Pancreas (tissue), 10 donors: Measurements from ENCODE around the gene BLACAT1. TPM values are rescaled to one million over a fixed set of nuclear protein-coding genes. Genes with fewer than 3 reads are reported as not detected.
"Not testable (repeated sequence)": the region's sequence is repeated elsewhere in the genome, so short reads cannot be mapped to it uniquely, and the experiment has no call there.

Experiments
- ATAC-seq, 4 donors: fragments of 200-7000 bp; cut with Tn5 transposase; one replicate each; pipeline versions ENCODE4 v1.8.0 to v1.9.1; 2020; ENCODE audit warnings: mild to moderate bottlenecking in 4 of 4, moderate library complexity in 4 of 4
- DNase-seq, 6 donors: peaks; one replicate each; pipeline ENCODE4 v3.0.0-alpha.2; 2020
- FAIRE-seq: peaks from 2 replicates; lab custom pipeline; 2012; peaks lifted over from hg19 to GRCh38; lab: Jason Lieb, UNC
- H3K27ac ChIP-seq, 4 donors: fragments of 200-600 bp; sonication (generic); 1 replicate in 3 of 4; 2 replicates in 1 of 4; pipeline versions ENCODE4 v1.5.0 to v1.8.0; 2020
- H3K27me3 ChIP-seq, 4 donors: fragments of 200-600 bp; one replicate each; pipeline ENCODE4 v1.8.0; 2021
- H3K36me3 ChIP-seq, 3 donors: fragments of 200-600 bp; sonication (generic) in 1 of 3; one replicate each; pipeline versions ENCODE4 v1.5.0 to v1.8.0; 2020 to 2021
- H3K4me1 ChIP-seq, 3 donors: fragments of 200-600 bp; one replicate each; pipeline ENCODE4 v1.8.0; 2021
- H3K4me3 ChIP-seq, 4 donors: fragments of 200-600 bp; sonication (generic) in 2 of 4; one replicate each; pipeline versions ENCODE4 v1.5.0 to v1.8.0; 2020 to 2021
- H3K9me3 ChIP-seq, 4 donors: fragments of 200-600 bp; one replicate each; pipeline ENCODE4 v1.8.0; 2021
- WGBS, 2 donors: extraction: QIAGEN DNeasy Blood & Tissue Kit; methylation state at CpG; one replicate each; pipeline ENCODE4 v1.1.7; 2013; 5-methylcytosine and 5-hydroxymethylcytosine counted together
- intact Hi-C, 3 donors: fragments of 100-400 bp; cut with DNase I; formaldehyde crosslinking; loops; one replicate each; pipeline versions ENCODE4 v1.11.1 to v1.14.2; 2022
- microRNA-seq, 2 donors: library from miRNA; unstranded; fragments of <30 nt; microRNA quantifications; one replicate each; pipeline versions ENCODE4 to v1.1.0, GENCODE V29; 2019 to 2020
- polyA plus RNA-seq, 2 donors: library from polyadenylated mRNA; stranded (reverse); fragments of 200-250 nt; gene quantifications; one replicate each; pipeline ENCODE4 v1.2.3, GENCODE V29; 2013
- total RNA-seq, 6 donors: library from RNA; stranded (reverse); fragmentation: NEBNext Ultra II Directional in 4 of 6; extraction: Animal tissue kit (Norgen Biotek cat#: 25700) in 4 of 6; gene quantifications; one replicate each; pipeline versions ENCODE4 v1.2.1 to v1.2.4, GENCODE V29; 2021 to 2023
- TF ChIP-seq, protein P1 (sequence below), 4 donors: fragments of 200-600 bp; sonication (generic) in 3 of 4; IDR thresholded peaks; one replicate each; pipeline versions ENCODE4 v1.5.0 to v1.8.0; 2021; ENCODE audit warnings: antibody characterized with exemption in 4 of 4
- donor health status: healthy with polysubstance abuse.
- donor health status: DM: no; HTN: no; CAD: no; lungs with moderate emphysema.
- donor health status: DM: no; HTN: no; CAD: no.
- donor health status: control.
- donor health status: control.
- donor health status: Bipolar disorder and iron deficiency.
- donor health status: DM: yes; HTN: yes; CAD: no.
- donor health status: DM: no; HTN: no; CAD: no.
- donor health status: DM: no; HTN: no; CAD: no.
- donor health status: DM: yes; HTN: yes; CAD: no.

Gene BLACAT1
- total and polyA plus RNA-seq, 8 donors = 0.09 to 0.34 (median 0.17) TPM; not detected in 2

DNA sequence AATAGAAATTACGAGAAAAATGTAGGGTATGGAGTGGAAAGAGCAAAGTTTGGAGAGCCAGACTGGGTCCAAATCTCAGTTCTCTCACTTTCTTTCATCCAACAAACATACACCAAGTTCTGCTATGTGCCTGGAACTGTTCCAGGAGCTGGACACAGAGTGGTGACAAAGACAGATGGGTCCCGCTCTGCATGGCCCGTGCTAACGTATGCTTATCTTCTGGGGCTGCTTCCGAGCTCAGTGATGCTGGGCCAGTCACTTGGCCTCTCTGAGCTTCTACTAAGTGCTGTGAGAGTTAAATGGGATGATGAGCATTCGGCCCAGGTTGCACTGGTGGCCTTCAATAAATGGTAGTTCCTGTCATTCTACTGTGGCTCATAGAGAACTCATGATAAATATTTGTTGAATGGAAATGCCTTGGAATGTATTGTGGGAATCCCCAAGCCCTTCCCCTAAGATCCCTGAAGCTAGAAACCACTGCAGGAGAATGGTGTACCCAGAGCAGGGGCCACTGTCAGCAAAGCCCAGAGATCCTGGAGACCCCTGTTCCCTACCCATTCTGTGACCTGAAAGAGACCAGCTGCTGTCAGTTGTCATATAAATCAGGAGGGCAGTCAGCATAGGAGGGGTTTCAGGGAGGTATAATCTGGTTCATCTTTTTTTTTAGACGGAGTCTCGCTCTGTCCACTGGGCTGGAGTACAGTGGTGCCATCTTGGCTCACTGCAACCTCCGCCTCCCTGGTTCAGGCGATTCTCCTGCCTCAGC lies 37.8 kb downstream of the BLACAT1 start:
- no peaks in the 10 kb centered on the region for H3K9me3 ChIP-seq
- H3K4me1 ChIP-seq = no peaks in the 10 kb centered on the region
- H3K27me3 ChIP-seq = no peaks in the 10 kb centered on the region
- H3K36me3 ChIP-seq = no peaks in the 10 kb centered on the region
- ATAC-seq = no peak
- intact Hi-C loops = no loop called here
- no peak for DNase-seq
- no peak overlapping the region for H3K4me3 ChIP-seq
- FAIRE-seq = no peak
- TF ChIP-seq, protein P1, sequence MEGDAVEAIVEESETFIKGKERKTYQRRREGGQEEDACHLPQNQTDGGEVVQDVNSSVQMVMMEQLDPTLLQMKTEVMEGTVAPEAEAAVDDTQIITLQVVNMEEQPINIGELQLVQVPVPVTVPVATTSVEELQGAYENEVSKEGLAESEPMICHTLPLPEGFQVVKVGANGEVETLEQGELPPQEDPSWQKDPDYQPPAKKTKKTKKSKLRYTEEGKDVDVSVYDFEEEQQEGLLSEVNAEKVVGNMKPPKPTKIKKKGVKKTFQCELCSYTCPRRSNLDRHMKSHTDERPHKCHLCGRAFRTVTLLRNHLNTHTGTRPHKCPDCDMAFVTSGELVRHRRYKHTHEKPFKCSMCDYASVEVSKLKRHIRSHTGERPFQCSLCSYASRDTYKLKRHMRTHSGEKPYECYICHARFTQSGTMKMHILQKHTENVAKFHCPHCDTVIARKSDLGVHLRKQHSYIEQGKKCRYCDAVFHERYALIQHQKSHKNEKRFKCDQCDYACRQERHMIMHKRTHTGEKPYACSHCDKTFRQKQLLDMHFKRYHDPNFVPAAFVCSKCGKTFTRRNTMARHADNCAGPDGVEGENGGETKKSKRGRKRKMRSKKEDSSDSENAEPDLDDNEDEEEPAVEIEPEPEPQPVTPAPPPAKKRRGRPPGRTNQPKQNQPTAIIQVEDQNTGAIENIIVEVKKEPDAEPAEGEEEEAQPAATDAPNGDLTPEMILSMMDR (IDR thresholded peaks at IDR 0.05) = no peak
- H3K27ac ChIP-seq = no peak overlapping the region
- 69 to 75% methylated on average over 10 of the region's 10 CpGs for WGBS, 2 donors

DNA sequence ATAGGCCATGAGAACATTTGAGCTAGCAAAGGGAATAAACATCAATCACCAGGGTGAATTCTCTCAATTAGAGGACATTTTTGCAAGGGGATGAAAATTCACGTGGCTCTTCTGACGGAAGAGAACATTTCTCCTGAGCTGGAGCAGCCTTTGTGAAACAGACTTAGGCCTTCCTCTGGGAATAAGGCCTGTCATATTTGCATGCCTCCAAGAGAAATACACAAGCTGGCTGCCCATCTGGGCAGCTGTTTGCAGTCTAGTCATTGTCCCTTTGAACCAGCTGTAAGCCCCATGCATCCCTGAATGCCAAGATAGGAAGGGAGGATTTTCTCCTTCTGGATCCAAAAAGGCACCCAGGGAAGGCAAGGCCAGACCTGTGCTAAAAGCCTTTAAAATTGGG lies 39.5 kb downstream of the BLACAT1 start:
- no peak for ATAC-seq
- H3K27ac ChIP-seq = no peak overlapping the region
- TF ChIP-seq, protein P1 (IDR thresholded peaks at IDR 0.05) = no peak
- WGBS, 2 donors = 87 to 90% methylated on average over 2 of the region's 2 CpGs
- no peak for DNase-seq
- H3K4me1 ChIP-seq = no peaks in the 10 kb centered on the region
- no peaks in the 10 kb centered on the region for H3K27me3 ChIP-seq
- intact Hi-C loops = no loop called here
- no peaks in the 10 kb centered on the region for H3K9me3 ChIP-seq
- FAIRE-seq = no peak
- H3K36me3 ChIP-seq = no peaks in the 10 kb centered on the region
- no peak overlapping the region for H3K4me3 ChIP-seq

DNA sequence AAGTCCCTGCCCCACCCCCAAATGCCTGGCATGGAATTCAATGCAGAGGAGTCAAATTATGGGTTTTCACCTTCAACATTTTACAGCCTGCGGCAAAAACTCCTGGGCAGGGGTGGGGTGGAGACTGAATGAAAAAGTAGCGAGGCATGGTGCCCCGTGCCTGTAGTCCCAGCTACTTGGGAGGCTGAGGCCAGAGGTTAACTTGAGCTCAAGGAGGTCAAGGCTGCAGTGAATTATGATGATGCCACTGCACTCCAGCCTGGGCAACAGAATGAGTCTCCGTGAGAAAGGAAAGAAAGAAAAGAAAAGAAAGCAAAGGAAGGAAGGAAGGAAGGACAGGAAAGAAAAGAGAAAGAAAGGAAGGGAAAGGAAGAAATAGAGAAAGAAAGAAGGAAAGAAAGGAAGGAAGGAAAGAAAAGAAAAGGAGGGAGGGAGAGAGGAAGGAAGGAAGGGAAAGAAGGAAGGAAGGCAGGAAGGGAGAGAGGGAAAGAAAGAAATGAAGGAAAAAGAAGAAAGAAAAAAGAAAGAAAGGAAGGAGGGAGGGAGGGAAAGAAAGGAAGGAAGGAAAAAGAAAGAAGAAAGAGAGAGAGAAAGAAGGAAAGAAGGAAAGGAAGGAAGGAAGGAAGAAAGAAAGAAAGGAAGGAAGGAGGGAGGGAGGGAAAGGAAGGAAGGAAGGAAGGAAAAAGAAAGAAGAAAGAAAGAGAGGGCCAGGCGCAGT lies 45.1 kb downstream of the BLACAT1 start:
- TF ChIP-seq, protein P1 (IDR thresholded peaks at IDR 0.05) = no peak
- DNase-seq (no peak), FAIRE-seq (no peak), ATAC-seq (no peak)
- WGBS, 2 donors = 77 to 82% methylated on average over 5 of the region's 5 CpGs
- Histone ChIP-seq H3K9me3 (no peaks in the 10 kb centered on the region), H3K36me3 (no peaks in the 10 kb centered on the region), H3K27me3 (no peaks in the 10 kb centered on the region), H3K4me1 (no peaks in the 10 kb centered on the region), H3K27ac (no peak overlapping the region), H3K4me3 (no peak overlapping the region)
- intact Hi-C loops = no loop called here

DNA sequence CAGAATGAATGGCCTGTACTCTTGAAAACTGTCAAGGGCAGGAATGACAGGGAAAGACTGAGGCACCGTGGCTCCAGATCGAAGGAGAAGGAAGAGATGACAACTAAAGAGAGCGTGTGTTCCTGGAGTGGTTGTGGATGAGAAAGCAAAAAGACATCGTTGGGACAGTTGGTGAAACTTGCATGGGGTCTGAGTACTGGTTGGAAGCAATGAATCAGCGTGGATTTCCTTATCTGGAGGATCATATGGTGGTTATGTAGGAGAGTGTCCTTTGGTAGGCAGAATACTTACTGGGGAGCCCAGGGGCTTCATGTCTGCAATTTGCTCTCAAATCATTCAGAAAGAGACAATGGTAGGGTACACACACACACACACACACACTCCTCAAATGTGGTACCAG lies 47.9 kb downstream of the BLACAT1 start:
- Histone ChIP-seq H3K27ac (no peak overlapping the region), H3K9me3 (no peaks in the 10 kb centered on the region), H3K27me3 (no peaks in the 10 kb centered on the region), H3K4me3 (no peak overlapping the region), H3K4me1 (no peaks in the 10 kb centered on the region), H3K36me3 (no peaks in the 10 kb centered on the region)
- no peak for DNase-seq
- no peak for FAIRE-seq
- intact Hi-C loops = no loop called here
- WGBS, 2 donors = 78 to 80% methylated on average over 5 of the region's 5 CpGs
- TF ChIP-seq, protein P1 (IDR thresholded peaks at IDR 0.05) = no peak
- no peak for ATAC-seq

DNA sequence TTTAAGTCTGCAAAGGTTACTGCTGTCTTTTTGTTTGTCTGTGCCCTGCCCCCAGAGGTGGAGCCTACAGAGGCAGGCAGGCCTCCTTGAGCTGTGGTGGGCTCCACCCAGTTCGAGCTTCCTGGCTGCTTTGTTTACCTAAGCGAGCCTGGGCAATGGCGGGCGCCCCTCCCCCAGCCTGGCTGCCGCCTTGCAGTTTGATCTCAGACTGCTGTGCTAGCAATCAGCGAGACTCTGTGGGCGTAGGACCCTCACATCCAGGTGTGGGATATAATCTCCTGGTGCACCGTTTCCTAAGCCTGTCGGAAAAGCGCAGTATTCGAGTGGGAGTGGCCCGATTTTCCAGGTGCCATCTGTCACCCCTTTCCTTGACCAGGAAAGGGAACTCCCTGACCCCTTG lies 49.6 kb downstream of the BLACAT1 start:
- H3K9me3 ChIP-seq, H3K4me1 ChIP-seq, DNase-seq, H3K27ac ChIP-seq, H3K4me3 ChIP-seq, H3K27me3 ChIP-seq, ATAC-seq, intact Hi-C loops, H3K36me3 ChIP-seq, FAIRE-seq: not testable (repeated sequence)
- 75% methylated on average over 8 of the region's 12 CpGs; no CpG with 5 or more reads in 1 of the 2 donors for WGBS, 2 donors

Small RNA genes lying within 50 kb of the gene (microRNA-seq; reads per million reads assigned to microRNA genes)
- 204 to 555 reads per million in 2 donors for gene MIR135B

Other genes with a start within 250 kb of the BLACAT1 start
- 1 to 10 TPM; 3.5 to 9.0 (median 4.7) TPM for gene DSTYK, start 244.3 kb downstream of the BLACAT1 start, total RNA-seq
- 1 to 10 TPM; 2.9 to 4.3 TPM for gene DSTYK, start 244.3 kb downstream of the BLACAT1 start, polyA plus RNA-seq
- 1 to 10 TPM in 3 of 6 donors, under 1 TPM in 3; 0.55 to 1.8 (median 0.94) TPM for gene TMCC2, start 228.1 kb downstream of the BLACAT1 start, total RNA-seq
- 1 to 10 TPM; 2.6 to 4.3 TPM for gene TMCC2, start 228.1 kb downstream of the BLACAT1 start, polyA plus RNA-seq
- gene NUAK2, start 134.3 kb downstream of the BLACAT1 start, total RNA-seq = 10 to 100 TPM in 2 of 6 donors, 1 to 10 TPM in 4; 6.3 to 14.4 (median 8.6) TPM
- 1 to 10 TPM; 7.9 to 9.5 TPM for gene NUAK2, start 134.3 kb downstream of the BLACAT1 start, polyA plus RNA-seq
- 1 to 10 TPM in 1 of 6 donors, under 1 TPM in 5; 0.28 to 1.5 (median 0.68) TPM for gene KLHDC8A, start 99.1 kb downstream of the BLACAT1 start, total RNA-seq
- gene KLHDC8A, start 99.1 kb downstream of the BLACAT1 start, polyA plus RNA-seq = 1 to 10 TPM in 1 of 2 donors, under 1 TPM in 1; 0.99 to 5.4 TPM
- gene LEMD1, start 34.0 kb downstream of the BLACAT1 start, total RNA-seq = under 1 TPM in 2 of 6 donors, not detected in 4; 0.28 to 0.32 TPM
- gene LEMD1, start 34.0 kb downstream of the BLACAT1 start, polyA plus RNA-seq = not detected
- gene CDK18, start 48.6 kb upstream of the BLACAT1 start, total RNA-seq = 10 to 100 TPM in 5 of 6 donors, 1 to 10 TPM in 1; 7.7 to 31.0 (median 12.8) TPM
- gene CDK18, start 48.6 kb upstream of the BLACAT1 start, polyA plus RNA-seq = 10 to 100 TPM; 18.2 to 35.4 TPM
- 10 to 100 TPM; 18.5 to 42.7 (median 26.6) TPM for gene ELK4, start 176.0 kb upstream of the BLACAT1 start, total RNA-seq
- 1 to 10 TPM; 5.7 to 7.2 TPM for gene ELK4, start 176.0 kb upstream of the BLACAT1 start, polyA plus RNA-seq
- 1 to 10 TPM in 3 of 6 donors, under 1 TPM in 3; 0.28 to 2.1 (median 0.90) TPM for gene SLC45A3, start 224.5 kb upstream of the BLACAT1 start, total RNA-seq
- 1 to 10 TPM; 1.4 to 4.7 TPM for gene SLC45A3, start 224.5 kb upstream of the BLACAT1 start, polyA plus RNA-seq